OCI-LY1 (cell line): ENCODE results near the gene KNSTRN.

Experiments
- H2AFZ ChIP-seq: fragments of 200-600 bp; sonication (generic), shearing (Covaris generic); 2 replicates; pipeline ENCODE4 v1.6.0; 2014; ENCODE audit warnings: antibody characterized with exemption, mild to moderate bottlenecking, low read length
- H3F3A ChIP-seq: fragments of 200-600 bp; sonication (generic), shearing (Covaris generic); 2 replicates; pipeline ENCODE4 v1.6.0; 2014; ENCODE audit warnings: mild to moderate bottlenecking, antibody characterized with exemption, low read length, moderate library complexity; ENCODE audit not compliant: insufficient read depth
- H3K27ac ChIP-seq: fragments of 200-600 bp; sonication (generic); 2 replicates; pipeline ENCODE4 v1.5.1; 2014; ENCODE audit warnings: low read length, mixed run types, mild to moderate bottlenecking, low read depth; ENCODE audit not compliant: poor library complexity, severe bottlenecking
- H3K27me3 ChIP-seq: fragments of 200-600 bp; sonication (generic); 2 replicates; pipeline ENCODE4 v1.6.0; 2014; ENCODE audit warnings: antibody characterized with exemption, mild to moderate bottlenecking, low read length, moderate library complexity; ENCODE audit not compliant: insufficient read depth
- H3K36me3 ChIP-seq: fragments of 200-600 bp; sonication (generic); 2 replicates; pipeline ENCODE4 v1.6.1; 2014; ENCODE audit warnings: mild to moderate bottlenecking, antibody characterized with exemption, low read length, moderate library complexity, mixed read lengths; ENCODE audit not compliant: insufficient read depth
- H3K4me1 ChIP-seq: fragments of 200-600 bp; sonication (generic); 2 replicates; pipeline ENCODE4 v1.5.1; 2014; ENCODE audit warnings: mild to moderate bottlenecking, low read length, moderate library complexity; ENCODE audit not compliant: insufficient read depth, severe bottlenecking
- H3K4me2 ChIP-seq: fragments of 200-600 bp; sonication (generic), shearing (Covaris generic); 2 replicates; pipeline ENCODE4 v1.6.1; 2014; ENCODE audit warnings: low read length
- H3K4me3 ChIP-seq: fragments of 200-600 bp; sonication (generic); 2 replicates; pipeline ENCODE4 v1.5.1; 2014; ENCODE audit warnings: low read length, low read depth, mild to moderate bottlenecking, mixed read lengths; ENCODE audit not compliant: poor library complexity, severe bottlenecking
- H3K79me2 ChIP-seq: fragments of 200-600 bp; shearing (Covaris generic); 2 replicates; pipeline ENCODE4 v1.6.1; 2016; ENCODE audit warnings: mixed run types, low read length, mixed read lengths; ENCODE audit not compliant: insufficient read depth
- H3K9ac ChIP-seq: fragments of 200-600 bp; sonication (generic), shearing (Covaris generic); 2 replicates; pipeline ENCODE4 v1.6.1; 2014; ENCODE audit warnings: mild to moderate bottlenecking, low read length, mixed read lengths
- H3K9me2 ChIP-seq: fragments of 200-600 bp; sonication (generic), shearing (Covaris generic); 2 replicates; pipeline ENCODE4 v1.6.1; 2014; ENCODE audit warnings: low read depth, mild to moderate bottlenecking, low read length, mixed read lengths
- H3K9me3 ChIP-seq: fragments of 200-600 bp; shearing (Covaris generic); 2 replicates; pipeline ENCODE4 v1.6.1; 2014; ENCODE audit warnings: low read length, mixed read lengths
- H4K20me1 ChIP-seq: fragments of 200-600 bp; sonication (generic), shearing (Covaris generic); 2 replicates; pipeline ENCODE4 v1.6.0; 2016; ENCODE audit warnings: mild to moderate bottlenecking, low read length; ENCODE audit not compliant: insufficient read depth
- CTCF ChIP-seq: fragments of 200-600 bp; sonication (generic), shearing (Covaris generic); IDR thresholded peaks from 2 replicates; pipeline ENCODE4 v1.5.1; 2017; ENCODE audit warnings: mild to moderate bottlenecking, antibody characterized with exemption, low read length, moderate library complexity, mixed read lengths
- EZH2 ChIP-seq: fragments of 200-600 bp; sonication (generic), shearing (Covaris generic); IDR thresholded peaks from 2 replicates; pipeline ENCODE4 v1.8.0; 2017; ENCODE audit warnings: borderline replicate concordance, mixed run types, mild to moderate bottlenecking, antibody characterized with exemption, low read length, moderate library complexity, mixed read lengths

KNSTRN gene

GRCh38 chr15:40354408-40355171 lies 27.9 kb upstream of the KNSTRN start:
- Histone ChIP-seq H3K4me3 (no peak overlapping the region), H3K27me3 (no peaks in the 10 kb centered on the region), H3K9me3 (no peaks in the 10 kb centered on the region), H3K4me1 (peaks cover 13% of the 10 kb centered on the region), H2AFZ (no peak overlapping the region), H3K79me2 (no peaks in the 10 kb centered on the region), H4K20me1 (no peaks in the 10 kb centered on the region), H3K9me2 (no peaks in the 10 kb centered on the region), H3K27ac (no peak overlapping the region), H3F3A (no peaks in the 10 kb centered on the region), H3K4me2 (no peak overlapping the region), H3K36me3 (no peaks in the 10 kb centered on the region), H3K9ac (no peak overlapping the region)
- no peak for TF ChIP-seq EZH2
- peak; percentile 37; the same call in 1 of the 2 replicates for TF ChIP-seq CTCF

DNA sequence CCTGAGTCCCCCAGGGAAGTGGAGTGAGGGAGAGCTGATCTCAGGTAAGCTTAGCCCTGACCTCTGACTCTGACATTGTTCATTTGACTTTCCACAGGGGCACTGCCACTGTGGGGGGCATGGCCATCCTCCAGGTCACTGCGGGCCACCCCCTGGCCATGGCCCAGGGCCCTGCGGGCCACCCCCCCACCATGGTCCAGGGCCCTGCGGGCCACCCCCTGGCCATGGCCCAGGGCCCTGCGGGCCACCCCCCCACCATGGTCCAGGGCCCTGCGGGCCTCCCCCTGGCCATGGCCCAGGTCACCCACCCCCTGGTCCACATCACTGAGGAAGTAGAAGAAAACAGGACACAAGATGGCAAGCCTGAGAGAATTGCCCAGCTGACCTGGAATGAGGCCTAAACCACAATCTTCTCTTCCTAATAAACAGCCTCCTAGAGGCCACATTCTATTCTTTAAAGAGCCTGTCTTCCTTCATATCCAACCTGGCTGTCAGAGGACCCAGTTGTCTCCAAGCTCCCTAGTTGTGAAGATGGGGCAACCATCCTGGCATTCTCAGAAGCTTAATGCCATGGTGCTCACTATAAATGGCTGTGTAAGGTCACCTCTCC lies 26.4 kb upstream of the KNSTRN start:
- TF ChIP-seq EZH2 (no peak), CTCF (no peak)
- Histone ChIP-seq H3K9me3 (no peaks in the 10 kb centered on the region), H3K9ac (no peak overlapping the region), H4K20me1 (no peaks in the 10 kb centered on the region), H3K4me3 (no peak overlapping the region), H3K4me1 (peaks cover 13% of the 10 kb centered on the region), H3K27me3 (no peaks in the 10 kb centered on the region), H3K9me2 (no peaks in the 10 kb centered on the region), H3K36me3 (no peaks in the 10 kb centered on the region), H2AFZ (no peak overlapping the region), H3K4me2 (no peak overlapping the region), H3K27ac (no peak overlapping the region), H3F3A (no peaks in the 10 kb centered on the region), H3K79me2 (no peaks in the 10 kb centered on the region)

GRCh38 chr15:40357246-40357645 lies 25.3 kb upstream of the KNSTRN start:
- peak overlapping the region; percentile 98 for H3K4me2 ChIP-seq
- no peaks in the 10 kb centered on the region for H3K27me3 ChIP-seq
- H3K9ac ChIP-seq, result no peak overlapping the region
- TF ChIP-seq EZH2, result no peak
- no peak overlapping the region for H2AFZ ChIP-seq
- H3K9me2 ChIP-seq, result no peaks in the 10 kb centered on the region
- H3K4me3 ChIP-seq, result peak overlapping the region; percentile 66
- peaks cover 13% of the 10 kb centered on the region for H3K4me1 ChIP-seq
- H3K36me3 ChIP-seq, result no peaks in the 10 kb centered on the region
- H4K20me1 ChIP-seq, result no peaks in the 10 kb centered on the region
- H3K27ac ChIP-seq, result no peak overlapping the region
- H3F3A ChIP-seq, result no peaks in the 10 kb centered on the region
- no peaks in the 10 kb centered on the region for H3K79me2 ChIP-seq
- H3K9me3 ChIP-seq, result no peaks in the 10 kb centered on the region
